Aorta (tissue), 5 donors: ENCODE measurements around the gene MUC3A. TPM values are rescaled to one million over a fixed set of nuclear protein-coding genes. Genes with fewer than 3 reads are reported as not detected.
"Not testable (repeated sequence)": the region's sequence is repeated elsewhere in the genome, so short reads cannot be mapped to it uniquely, and the experiment has no call there.

Experiments used
- ATAC-seq: fragments of 200-7000 bp; cut with Tn5 transposase; one replicate; pipeline ENCODE4 v1.9.1; 2022; ENCODE audit warnings: moderate library complexity; ENCODE audit not compliant: low FRiP score
- DNase-seq, 2 donors: peaks; one replicate each; pipeline ENCODE4 v3.0.0-alpha.2; 2020
- H3K27ac ChIP-seq, 2 donors: one replicate each; pipeline ENCODE4 v1.5.1; 2013; ENCODE audit warnings: low read length in 2 of 2, mild to moderate bottlenecking in 2 of 2, moderate library complexity in 2 of 2, control low read depth in 1 of 2, inconsistent platforms in 1 of 2, low read depth in 1 of 2
- H3K27me3 ChIP-seq, 2 donors: one replicate each; pipeline ENCODE4 v1.6.1; 2013; ENCODE audit warnings: control low read depth in 1 of 2, low read length in 1 of 2, mild to moderate bottlenecking in 1 of 2, moderate library complexity in 1 of 2; ENCODE audit not compliant: insufficient read depth in 2 of 2, control insufficient read depth in 1 of 2
- H3K36me3 ChIP-seq, 2 donors: one replicate each; pipeline ENCODE4 v1.6.1; 2013; ENCODE audit warnings: control low read depth in 1 of 2, low read length in 1 of 2, mild to moderate bottlenecking in 1 of 2; ENCODE audit not compliant: insufficient read depth in 2 of 2, control insufficient read depth in 1 of 2
- H3K4me1 ChIP-seq, 2 donors: one replicate each; pipeline ENCODE4 v1.6.1; 2013; ENCODE audit warnings: low read length in 2 of 2, control low read depth in 1 of 2, mild to moderate bottlenecking in 1 of 2, moderate library complexity in 1 of 2; ENCODE audit not compliant: insufficient read depth in 2 of 2, control insufficient read depth in 1 of 2
- H3K4me3 ChIP-seq, 2 donors: one replicate each; pipeline ENCODE4 v1.5.1; 2013; ENCODE audit warnings: low read length in 2 of 2, control low read depth in 1 of 2, mild to moderate bottlenecking in 1 of 2
- H3K9me3 ChIP-seq: one replicate; pipeline ENCODE4 v1.6.1; 2013; ENCODE audit warnings: mild to moderate bottlenecking, low read length; ENCODE audit not compliant: control insufficient read depth
- WGBS, 2 donors: extraction: QIAGEN DNeasy Blood & Tissue Kit; methylation state at CpG; one replicate each; pipeline ENCODE4 v1.1.7; 2013; 5-methylcytosine and 5-hydroxymethylcytosine counted together
- intact Hi-C, 2 donors: fragments of 100-400 bp; cut with DNase I; formaldehyde crosslinking; loops; one replicate each; pipeline versions ENCODE4 v1.14.2 to v1.15.0; 2022
- long read RNA-seq, 2 donors: library from polyadenylated mRNA; unstranded; transcript quantifications; one replicate each; pipeline ENCODE4 v2.0.0, GENCODE V29; 2020 to 2021
- polyA plus RNA-seq, 2 donors: library from polyadenylated mRNA; stranded (reverse); fragments of 200-250 nt; gene quantifications; one replicate each; pipeline ENCODE4 v1.2.3, GENCODE V29; 2013
- total RNA-seq, 2 donors: library from RNA; stranded (reverse); fragmentation: NEBNext Ultra II Directional; extraction: Animal tissue kit (Norgen Biotek cat#: 25700); gene quantifications; one replicate each; pipeline ENCODE4 v1.2.1, GENCODE V29; 2021
- donor health status: healthy with polysubstance abuse.
- donor health status: Bipolar disorder and iron deficiency.
- donor health status: DM: no; HTN: no; CAD: no.
- donor health status: DM: no; HTN: no; CAD: no.
- donor health status: DM: yes; HTN: yes; CAD: no.

MUC3A gene
- under 1 TPM; 0.39 to 0.45 TPM for total RNA-seq
- 1 to 10 TPM in 1 of 2 donors, not detected in 1; 5.5 TPM for polyA plus RNA-seq
- long read RNA-seq, donor 1: 0 reads
- long read RNA-seq, donor 2: 0 reads

- H3K36me3 ChIP-seq: no peaks in the 10 kb centered on the region
- no peak for ATAC-seq
- H3K27ac ChIP-seq: no peak within 1 kb of the TSS
- intact Hi-C loops: no loop called here
- no peaks in the 10 kb centered on the region for H3K9me3 ChIP-seq
- H3K4me3 ChIP-seq: no peak within 1 kb of the TSS
- no peak for DNase-seq
- no peaks in the 10 kb centered on the region for H3K4me1 ChIP-seq
- no peaks in the 10 kb centered on the region for H3K27me3 ChIP-seq
- 18 to 23% methylated on average over 21 to 24 of the region's 24 CpGs for WGBS, 2 donors
Observed at GRCh38 chr7:100949227-100949932, at the start of gene MUC3A. Gene MUC3A, plus strand, starts transcription at chr7:100949534. Its CDS starts 91 bp downstream, at chr7:100949625.

- DNase-seq (no peak), ATAC-seq (no peak)
- 78 to 83% methylated on average over 2 of the region's 2 CpGs for WGBS, 2 donors
- H3K4me1 ChIP-seq: no peaks in the 10 kb centered on the region
- H3K27me3 ChIP-seq: no peaks in the 10 kb centered on the region
- intact Hi-C loops: no loop called here
- H3K36me3 ChIP-seq: no peaks in the 10 kb centered on the region
- no peak overlapping the region for H3K27ac ChIP-seq
- H3K4me3 ChIP-seq: no peak overlapping the region
- peaks cover 1% of the 10 kb centered on the region for H3K9me3 ChIP-seq
Observed at GRCh38 chr7:100900978-100901377, 48.4 kb upstream of the MUC3A start.

GRCh38 chr7:100901921-100902332 lies 47.4 kb upstream of the MUC3A start:
- Histone ChIP-seq H3K36me3 (no peaks in the 10 kb centered on the region), H3K27me3 (no peaks in the 10 kb centered on the region), H3K27ac (no peak overlapping the region), H3K4me1 (no peaks in the 10 kb centered on the region), H3K4me3 (no peak overlapping the region), H3K9me3 (peaks cover 1% of the 10 kb centered on the region)
- WGBS, 2 donors: 78 to 82% methylated on average over 5 of the region's 5 CpGs
- ATAC-seq: no peak
- DNase-seq: no peak
- intact Hi-C loops: no loop called here

GRCh38 chr7:100902638-100903037 lies 46.7 kb upstream of the MUC3A start:
- Histone ChIP-seq H3K4me1 (no peaks in the 10 kb centered on the region), H3K27me3 (no peaks in the 10 kb centered on the region), H3K9me3 (peaks cover 1% of the 10 kb centered on the region), H3K4me3 (no peak overlapping the region), H3K27ac (no peak overlapping the region), H3K36me3 (no peaks in the 10 kb centered on the region)
- ATAC-seq (no peak), DNase-seq (no peak)
- intact Hi-C loops: no loop called here
- 85 to 86% methylated on average over 7 of the region's 7 CpGs for WGBS, 2 donors

GRCh38 chr7:100908512-100908911 lies 40.8 kb upstream of the MUC3A start:
- Histone ChIP-seq H3K36me3 (no peaks in the 10 kb centered on the region), H3K9me3 (no peaks in the 10 kb centered on the region), H3K4me3 (no peak overlapping the region), H3K4me1 (no peaks in the 10 kb centered on the region), H3K27me3 (no peaks in the 10 kb centered on the region), H3K27ac (no peak overlapping the region)
- DNase-seq: no peak
- 96 to 98% methylated on average over 5 of the region's 5 CpGs for WGBS, 2 donors
- ATAC-seq: no peak
- intact Hi-C loops: no loop called here

- ATAC-seq, H3K27ac ChIP-seq, intact Hi-C loops, H3K27me3 ChIP-seq, H3K4me3 ChIP-seq, H3K36me3 ChIP-seq, H3K9me3 ChIP-seq, H3K4me1 ChIP-seq: not testable (repeated sequence)
- DNase-seq: peak in 1 of 2 donors; percentile 62
- WGBS, 2 donors: 80 to 84% methylated on average over 6 to 7 of the region's 7 CpGs
Observed at GRCh38 chr7:100910443-100910842, 38.9 kb upstream of the MUC3A start.

GRCh38 chr7:100911484-100911883 lies 37.9 kb upstream of the MUC3A start:
- Histone ChIP-seq H3K9me3 (no peaks in the 10 kb centered on the region), H3K36me3 (no peaks in the 10 kb centered on the region), H3K4me3 (no peak overlapping the region), H3K27me3 (no peaks in the 10 kb centered on the region), H3K4me1 (peaks cover 0 to 2% of the 10 kb centered on the region in 2 donors), H3K27ac (no peak overlapping the region)
- DNase-seq: no peak
- 85 to 86% methylated on average over 3 of the region's 3 CpGs for WGBS, 2 donors
- intact Hi-C loops: no loop called here
- no peak for ATAC-seq

- WGBS, 2 donors: 79 to 85% methylated on average over 15 of the region's 15 CpGs
- no peak for ATAC-seq
- H3K27ac ChIP-seq: no peak overlapping the region
- DNase-seq: no peak
- no peak overlapping the region for H3K4me3 ChIP-seq
- intact Hi-C loops: no loop called here
- peaks cover 0 to 2% of the 10 kb centered on the region in 2 donors for H3K4me1 ChIP-seq
- no peaks in the 10 kb centered on the region for H3K36me3 ChIP-seq
- no peaks in the 10 kb centered on the region for H3K9me3 ChIP-seq
- H3K27me3 ChIP-seq: no peaks in the 10 kb centered on the region
Observed at GRCh38 chr7:100914208-100914878, 35.0 kb upstream of the MUC3A start.
